Stimulated activated CD8-positive, alpha-beta memory T cell treated with anti-CD3 and anti-CD28 coated beads, Interleukin-2, amount 100 ng/mL, for 48 hours (primary cell): ENCODE results near the gene OSGIN1.
A peak's percentile ranks its signal among the peaks of the same experiment; 100 is the strongest.

Source experiments
- DNase-seq, 2 donors: peaks; one replicate each; pipeline ENCODE4 v3.0.0-alpha.2; 2020; ENCODE audit warnings: low read depth in 2 of 2

Gene OSGIN1

DNA sequence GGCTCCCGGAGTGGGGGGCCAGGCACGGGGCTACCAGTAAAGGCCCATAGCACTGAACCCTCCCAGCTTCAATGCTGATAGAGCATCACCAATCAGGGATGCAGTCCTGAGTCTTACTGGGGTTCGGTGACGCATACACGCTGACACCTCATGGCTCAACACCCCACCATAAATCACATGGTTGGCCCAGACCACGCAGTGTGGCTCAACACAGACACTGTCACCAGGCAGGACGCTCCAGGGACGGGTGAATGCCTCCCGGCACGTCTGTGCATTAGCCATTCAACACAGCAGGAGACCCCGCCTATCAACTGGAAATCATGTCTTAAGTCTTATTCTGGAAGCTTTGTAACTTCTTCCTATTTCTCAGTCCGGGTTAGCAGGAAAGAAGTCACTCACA is 50.0 kb downstream of the OSGIN1 start:
- no peak for DNase-seq

- no peak for DNase-seq
These were observed 51.4 kb downstream of the OSGIN1 start for GRCh38 chr16:84004442-84004841.

DNA sequence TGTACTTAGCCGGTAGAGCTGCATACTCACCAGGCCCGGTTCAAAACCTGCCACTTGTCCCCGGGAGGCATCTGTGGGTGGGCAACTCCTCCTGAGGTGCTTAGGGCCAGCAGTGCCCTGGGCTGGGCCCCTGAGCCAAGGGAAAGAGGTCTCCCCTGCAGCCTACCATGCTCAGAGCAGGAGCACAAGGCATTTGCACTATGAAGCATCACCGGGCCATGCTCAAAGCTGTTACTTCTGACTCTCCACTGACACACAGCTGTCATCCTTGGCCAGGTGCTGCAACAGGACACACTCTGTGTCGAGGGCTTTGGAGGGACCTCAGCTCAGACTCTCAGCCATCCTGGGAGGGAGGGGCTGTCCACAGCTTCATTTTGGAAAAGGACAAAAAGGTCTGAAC is 52.4 kb downstream of the OSGIN1 start:
- no peak for DNase-seq

GRCh38 chr16:84007520-84007919 is 54.5 kb downstream of the OSGIN1 start:
- no peak for DNase-seq

- no peak for DNase-seq
These were observed 54.9 kb downstream of the OSGIN1 start for GRCh38 chr16:84007965-84008364.

- no peak for DNase-seq
These were observed 56.2 kb downstream of the OSGIN1 start for GRCh38 chr16:84009282-84009681.

- peak; percentile 39 to 76 for DNase-seq
These were observed 60.9 kb downstream of the OSGIN1 start for GRCh38 chr16:84013787-84014569.

DNA sequence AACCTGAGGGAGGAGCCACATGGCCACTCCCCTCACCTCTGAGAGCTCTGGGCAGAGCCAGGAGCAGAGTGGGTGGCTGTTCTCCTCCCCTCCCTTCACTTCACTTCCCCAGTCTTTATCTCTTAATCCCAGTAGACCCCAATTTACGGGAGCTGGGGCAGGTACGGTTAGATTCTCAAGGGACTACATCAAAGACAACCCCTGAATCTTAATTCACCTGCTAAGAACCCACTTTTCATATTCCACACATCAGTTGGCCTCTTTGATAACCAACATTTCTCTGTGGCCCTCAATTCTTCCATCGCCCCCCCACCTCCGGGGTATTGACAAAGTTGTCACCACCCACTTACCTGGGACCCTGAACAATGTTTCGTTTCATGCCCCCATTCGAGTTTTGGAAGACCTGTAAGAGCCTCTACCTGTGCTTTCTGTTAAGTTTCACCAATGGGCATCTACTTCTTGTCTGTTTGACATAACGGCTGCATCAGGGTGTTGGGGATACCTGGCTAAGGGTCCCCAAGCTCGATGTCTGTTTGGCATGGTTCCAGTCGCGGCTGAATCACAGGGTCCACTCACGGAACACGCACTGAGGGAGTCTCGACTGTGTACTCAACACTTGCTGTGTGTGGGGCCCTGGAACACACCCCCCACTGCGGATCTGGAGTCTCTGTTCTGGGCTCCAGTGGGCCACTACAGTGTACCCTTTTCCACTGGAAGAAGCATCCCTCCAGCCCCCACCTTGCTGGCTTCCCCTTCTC is 61.7 kb downstream of the OSGIN1 start:
- DNase-seq, result no peak

GRCh38 chr16:84015399-84015798 is 62.4 kb downstream of the OSGIN1 start:
- no peak for DNase-seq
